ENCODE results near the gene SRCAP. TPM values are rescaled to one million over a fixed set of nuclear protein-coding genes. Genes with fewer than 3 reads are reported as not detected.

The SRCAP gene
- polyA plus RNA-seq, 1 experiment, result 4.4 TPM

- no peak for DNase-seq (ENCODE audit: low read depth)
- Histone ChIP-seq H3K36me3 (ENCODE audit: control insufficient read depth, insufficient read depth, low read length) (peaks cover 22% of the 10 kb centered on the region), H3K4me3 (ENCODE audit: low read depth, low read length) (peak overlapping the region; percentile 59), H3K27me3 (ENCODE audit: control insufficient read depth, insufficient read depth, low read length) (no peaks in the 10 kb centered on the region)
- TF ChIP-seq, protein P1, sequence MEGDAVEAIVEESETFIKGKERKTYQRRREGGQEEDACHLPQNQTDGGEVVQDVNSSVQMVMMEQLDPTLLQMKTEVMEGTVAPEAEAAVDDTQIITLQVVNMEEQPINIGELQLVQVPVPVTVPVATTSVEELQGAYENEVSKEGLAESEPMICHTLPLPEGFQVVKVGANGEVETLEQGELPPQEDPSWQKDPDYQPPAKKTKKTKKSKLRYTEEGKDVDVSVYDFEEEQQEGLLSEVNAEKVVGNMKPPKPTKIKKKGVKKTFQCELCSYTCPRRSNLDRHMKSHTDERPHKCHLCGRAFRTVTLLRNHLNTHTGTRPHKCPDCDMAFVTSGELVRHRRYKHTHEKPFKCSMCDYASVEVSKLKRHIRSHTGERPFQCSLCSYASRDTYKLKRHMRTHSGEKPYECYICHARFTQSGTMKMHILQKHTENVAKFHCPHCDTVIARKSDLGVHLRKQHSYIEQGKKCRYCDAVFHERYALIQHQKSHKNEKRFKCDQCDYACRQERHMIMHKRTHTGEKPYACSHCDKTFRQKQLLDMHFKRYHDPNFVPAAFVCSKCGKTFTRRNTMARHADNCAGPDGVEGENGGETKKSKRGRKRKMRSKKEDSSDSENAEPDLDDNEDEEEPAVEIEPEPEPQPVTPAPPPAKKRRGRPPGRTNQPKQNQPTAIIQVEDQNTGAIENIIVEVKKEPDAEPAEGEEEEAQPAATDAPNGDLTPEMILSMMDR (IDR thresholded peaks at IDR 0.05; ENCODE audit: insufficient read depth, low read depth, low read length), result no peak
- CTCF ChIA-PET, result interaction anchor here (1.1 kb wide), 1 partner anchor 40 kb away, joined by 5 read pairs; no protein-coding TSS in a partner anchor
- POLR2A ChIA-PET, result no interaction called here
Measured at GRCh38 chr16:30774367-30775130, 75.6 kb downstream of the SRCAP start.

GRCh38 chr16:30775131-30775391 is 76.1 kb downstream of the SRCAP start:
- Histone ChIP-seq H3K4me3 (ENCODE audit: low read depth, low read length) (peak overlapping the region; percentile 59), H3K36me3 (ENCODE audit: control insufficient read depth, insufficient read depth, low read length) (peaks cover 20% of the 10 kb centered on the region), H3K27me3 (ENCODE audit: control insufficient read depth, insufficient read depth, low read length) (no peaks in the 10 kb centered on the region)
- no peak for DNase-seq (ENCODE audit: low read depth)
- TF ChIP-seq, protein P1 (IDR thresholded peaks at IDR 0.05; ENCODE audit: insufficient read depth, low read depth, low read length), result no peak
- CTCF ChIA-PET, result interaction anchor here (1.1 kb wide), 1 partner anchor 39 kb away, joined by 5 read pairs; no protein-coding TSS in a partner anchor
- POLR2A ChIA-PET, result no interaction called here

- Histone ChIP-seq H3K4me3 (ENCODE audit: low read depth, low read length) (peak overlapping the region; percentile 59), H3K27me3 (ENCODE audit: control insufficient read depth, insufficient read depth, low read length) (no peaks in the 10 kb centered on the region), H3K36me3 (ENCODE audit: control insufficient read depth, insufficient read depth, low read length) (peaks cover 19% of the 10 kb centered on the region)
- TF ChIP-seq, protein P1 (IDR thresholded peaks at IDR 0.05; ENCODE audit: insufficient read depth, low read depth, low read length), result no peak
- ChIA-PET CTCF (interaction anchor here (1.1 kb wide), 1 partner anchor 39 kb away, joined by 5 read pairs; no protein-coding TSS in a partner anchor), POLR2A (no interaction called here)
- peak; percentile 52 for DNase-seq (ENCODE audit: low read depth)
Measured at GRCh38 chr16:30775392-30776188, 76.6 kb downstream of the SRCAP start.

DNA sequence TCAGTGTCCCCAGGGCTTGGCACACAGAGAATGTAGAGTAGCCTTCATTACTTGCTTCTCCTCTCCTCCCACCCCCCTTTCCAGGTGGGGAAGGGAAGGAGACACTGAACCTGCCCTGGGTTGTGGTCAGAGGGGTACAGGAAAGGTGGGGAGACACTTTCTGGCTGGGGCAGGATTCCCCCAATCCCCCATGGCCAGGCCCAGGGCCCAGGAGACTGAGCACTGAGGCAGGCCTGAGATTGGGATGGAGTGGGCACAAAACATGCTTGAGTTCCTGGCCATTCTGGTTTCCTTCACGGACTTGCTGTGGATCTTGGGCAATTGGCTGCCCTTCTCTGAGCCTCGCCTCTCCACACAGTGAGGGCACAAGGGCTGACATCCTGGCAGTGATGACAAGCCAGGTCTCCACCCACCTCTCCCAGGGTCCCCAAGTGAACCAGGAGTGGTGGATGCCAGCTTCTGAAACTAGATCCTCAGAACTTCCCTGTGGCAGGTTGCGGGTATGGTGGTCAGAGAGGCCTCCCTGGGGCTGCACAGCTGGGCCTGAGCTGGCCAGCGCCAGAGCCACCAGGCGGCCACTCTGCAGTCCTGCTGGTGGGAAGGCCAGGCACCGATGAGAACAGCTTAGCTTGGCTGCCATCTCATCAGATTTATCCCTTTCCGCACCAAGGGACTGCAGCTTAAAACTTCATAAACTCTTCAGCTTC is 78.8 kb downstream of the SRCAP start:
- TF ChIP-seq, protein P1 (IDR thresholded peaks at IDR 0.05; ENCODE audit: insufficient read depth, low read depth, low read length), result no peak
- Histone ChIP-seq H3K36me3 (ENCODE audit: control insufficient read depth, insufficient read depth, low read length) (peaks cover 18% of the 10 kb centered on the region), H3K4me3 (ENCODE audit: low read depth, low read length) (no peak overlapping the region), H3K27me3 (ENCODE audit: control insufficient read depth, insufficient read depth, low read length) (no peaks in the 10 kb centered on the region)
- ChIA-PET POLR2A (no interaction called here), CTCF (interaction anchor here (1.0 kb wide), 1 partner anchor 37 kb away, joined by 5 read pairs; no protein-coding TSS in a partner anchor)
- no peak for DNase-seq (ENCODE audit: low read depth)
